ENCODE results near the gene TEF.
A peak's percentile ranks its signal among the peaks of the same experiment; 100 is the strongest.
"Not testable (repeated sequence)": the region's sequence is repeated elsewhere in the genome, so short reads cannot be mapped to it uniquely, and the experiment has no call there.

The TEF gene

DNA sequence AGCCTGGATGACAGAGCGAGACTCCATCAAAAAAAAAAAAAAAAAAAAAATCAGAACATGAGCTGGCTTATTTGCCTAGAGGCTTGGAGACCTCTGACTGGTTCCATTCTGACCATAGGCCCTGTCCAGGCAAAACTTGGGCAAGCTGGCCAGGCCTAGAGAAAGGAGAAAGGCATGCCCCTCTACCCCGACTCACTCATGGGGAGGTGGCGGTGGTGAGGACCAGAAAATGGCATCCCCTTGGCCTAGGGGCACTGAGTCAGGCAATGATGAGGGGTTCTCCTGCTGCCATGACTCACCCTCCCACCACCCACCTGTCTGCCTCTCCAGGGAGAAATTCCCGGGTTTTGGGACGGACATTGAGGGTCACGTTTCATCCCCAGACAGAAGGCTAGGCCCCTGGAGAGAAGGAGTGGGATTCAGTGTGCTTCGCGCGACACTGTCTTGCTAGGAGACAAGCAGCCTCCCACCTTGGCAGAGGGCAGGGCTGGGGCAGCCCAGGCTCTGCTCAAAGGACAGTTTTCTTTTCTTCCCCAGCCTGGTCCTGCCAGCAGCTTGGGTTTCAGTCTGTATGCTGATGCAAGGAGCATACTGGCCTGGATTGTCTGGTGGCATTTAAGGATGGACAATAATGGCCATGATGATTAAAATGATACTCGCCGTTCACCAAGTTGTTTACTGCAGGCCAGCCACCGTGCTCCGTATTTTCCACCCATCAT, 47.6 kb downstream of the TEF start:
- no peak overlapping the region for H3K4me2 ChIP-seq (ENCODE audit: insufficient read depth, low read length, poor library complexity, severe bottlenecking)
- H3K27me3 ChIP-seq (ENCODE audit: control insufficient read depth in 3 of 3, insufficient read depth in 3 of 3, low read depth in 1 of 3, low read length in 3 of 3): no peaks in the 10 kb centered on the region
- H3K18ac ChIP-seq (ENCODE audit: low read length): no peak overlapping the region

GRCh38 chr22:41429951-41430332, 48.2 kb downstream of the TEF start:
- Histone ChIP-seq H3K23ac (ENCODE audit: low read depth, low read length, poor library complexity) (no peak overlapping the region), H2BK15ac (ENCODE audit: low read length) (no peak overlapping the region), H3K18ac (ENCODE audit: low read length) (no peak overlapping the region), H3K4ac (ENCODE audit: low read length) (no peak overlapping the region), H3K4me3 (ENCODE audit: low read length in 2 of 2) (no peak overlapping the region), H3K27me3 (ENCODE audit: control insufficient read depth in 3 of 3, insufficient read depth in 3 of 3, low read depth in 1 of 3, low read length in 3 of 3) (no peaks in the 10 kb centered on the region), H2BK120ac (ENCODE audit: low read depth, low read length) (no peak overlapping the region), H2AFZ (ENCODE audit: low read length) (no peak overlapping the region), H3K27ac (replicated peaks; ENCODE audit: low read length) (no peak overlapping the region), H3K9me3 (replicated peaks in 1 of 2; ENCODE audit: control insufficient read depth in 2 of 2, insufficient read depth in 1 of 2, low read depth in 1 of 2, low read length in 2 of 2) (peaks cover 0 to 2% of the 10 kb centered on the region in 2 donors), H3K79me1 (ENCODE audit: low read depth, low read length) (peaks cover 6% of the 10 kb centered on the region), H3K14ac (ENCODE audit: low read length) (no peak overlapping the region), H2BK12ac (ENCODE audit: low read length) (no peak overlapping the region), H3K4me2 (ENCODE audit: insufficient read depth, low read length, poor library complexity, severe bottlenecking) (no peak overlapping the region), H3K36me3 (replicated peaks in 1 of 2; ENCODE audit: control insufficient read depth in 2 of 2, insufficient read depth in 2 of 2, low read length in 2 of 2) (peaks cover 14 to 52% of the 10 kb centered on the region in 2 donors), H3K9ac (ENCODE audit: low read depth, low read length, poor library complexity) (no peak overlapping the region), H2BK5ac (ENCODE audit: low read length) (no peak overlapping the region), H4K91ac (ENCODE audit: low read depth, low read length, poor library complexity) (no peak overlapping the region), H2AK5ac (ENCODE audit: low read depth, low read length) (no peak overlapping the region), H4K8ac (ENCODE audit: low read depth, low read length) (no peak overlapping the region), H3K4me1 (ENCODE audit: control insufficient read depth in 2 of 2, insufficient read depth in 1 of 2, low read depth in 1 of 2, low read length in 2 of 2) (peaks cover 0 to 2% of the 10 kb centered on the region in 2 donors)
- WGBS, 2 donors (ENCODE audit: extremely low coverage in 2 of 2, insufficient read length in 2 of 2, insufficient replicate concordance in 1 of 2): no CpG with 5 or more reads among the region's 8 CpGs
- no peak for DNase-seq (ENCODE audit: low spot score)

More for the DNA sequence above, 47.6 kb downstream of the TEF start:
- H2BK120ac ChIP-seq (ENCODE audit: low read depth, low read length): no peak overlapping the region
- no peak overlapping the region for H2AK5ac ChIP-seq (ENCODE audit: low read depth, low read length)
- no peak overlapping the region for H2AFZ ChIP-seq (ENCODE audit: low read length)
- H2BK12ac ChIP-seq (ENCODE audit: low read length): no peak overlapping the region
- no peak overlapping the region for H4K8ac ChIP-seq (ENCODE audit: low read depth, low read length)
- H3K4me3 ChIP-seq (ENCODE audit: low read length in 2 of 2): no peak overlapping the region
- H3K27ac ChIP-seq (replicated peaks; ENCODE audit: low read length): peak overlapping the region; percentile 19
- no peak overlapping the region for H2BK15ac ChIP-seq (ENCODE audit: low read length)
- H2BK5ac ChIP-seq (ENCODE audit: low read length): no peak overlapping the region
- H3K4ac ChIP-seq (ENCODE audit: low read length): no peak overlapping the region
- H4K91ac ChIP-seq (ENCODE audit: low read depth, low read length, poor library complexity): no peak overlapping the region
- no CpG with 5 or more reads among the region's 13 CpGs for WGBS, 2 donors (ENCODE audit: extremely low coverage in 2 of 2, insufficient read length in 2 of 2, insufficient replicate concordance in 1 of 2)
- peaks cover 11 to 46% of the 10 kb centered on the region in 2 donors for H3K36me3 ChIP-seq (replicated peaks in 1 of 2; ENCODE audit: control insufficient read depth in 2 of 2, insufficient read depth in 2 of 2, low read length in 2 of 2)
- H3K14ac ChIP-seq (ENCODE audit: low read length): no peak overlapping the region
- DNase-seq (ENCODE audit: low spot score): no peak
- peaks cover 0 to 2% of the 10 kb centered on the region in 2 donors for H3K4me1 ChIP-seq (ENCODE audit: control insufficient read depth in 2 of 2, insufficient read depth in 1 of 2, low read depth in 1 of 2, low read length in 2 of 2)
- H3K9me3 ChIP-seq (replicated peaks in 1 of 2; ENCODE audit: control insufficient read depth in 2 of 2, insufficient read depth in 1 of 2, low read depth in 1 of 2, low read length in 2 of 2): no peaks in the 10 kb centered on the region
- H3K9ac ChIP-seq (ENCODE audit: low read depth, low read length, poor library complexity): peak overlapping the region; percentile 57
- H3K79me1 ChIP-seq (ENCODE audit: low read depth, low read length): peaks cover 6% of the 10 kb centered on the region
- H3K23ac ChIP-seq (ENCODE audit: low read depth, low read length, poor library complexity): peak overlapping the region; percentile 61

DNA sequence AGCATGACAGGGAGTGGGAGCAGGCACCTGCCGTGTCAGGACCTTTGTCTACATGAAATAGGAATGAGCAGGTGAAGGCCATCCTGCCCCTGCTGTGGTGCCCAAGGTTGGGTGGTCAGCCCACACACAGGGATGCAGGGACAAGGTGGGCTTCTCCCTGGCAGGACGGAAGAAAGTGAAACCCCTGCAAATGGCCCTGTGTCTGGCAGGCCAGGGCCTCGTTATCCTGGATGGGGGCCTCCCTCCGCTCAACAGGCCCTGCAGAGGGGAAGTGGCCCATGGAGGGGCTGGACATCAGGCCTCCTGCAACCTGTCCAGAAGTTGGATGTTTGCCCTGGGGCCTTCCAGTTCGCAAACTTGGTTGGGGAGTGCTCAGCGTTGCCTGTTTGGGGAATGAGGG, 49.9 kb downstream of the TEF start:
- Histone ChIP-seq H3K23ac (ENCODE audit: low read depth, low read length, poor library complexity) (no peak overlapping the region), H3K4me2 (ENCODE audit: insufficient read depth, low read length, poor library complexity, severe bottlenecking) (no peak overlapping the region), H2AK5ac (ENCODE audit: low read depth, low read length) (no peak overlapping the region), H2BK15ac (ENCODE audit: low read length) (no peak overlapping the region), H3K27me3 (ENCODE audit: control insufficient read depth in 3 of 3, insufficient read depth in 3 of 3, low read depth in 1 of 3, low read length in 3 of 3) (no peaks in the 10 kb centered on the region), H2AFZ (ENCODE audit: low read length) (no peak overlapping the region), H3K36me3 (replicated peaks in 1 of 2; ENCODE audit: control insufficient read depth in 2 of 2, insufficient read depth in 2 of 2, low read length in 2 of 2) (peaks cover 25 to 60% of the 10 kb centered on the region in 2 donors), H3K14ac (ENCODE audit: low read length) (no peak overlapping the region), H2BK12ac (ENCODE audit: low read length) (no peak overlapping the region), H3K79me1 (ENCODE audit: low read depth, low read length) (peaks cover 14% of the 10 kb centered on the region), H3K4ac (ENCODE audit: low read length) (no peak overlapping the region), H3K4me3 (ENCODE audit: low read length in 2 of 2) (no peak overlapping the region), H2BK120ac (ENCODE audit: low read depth, low read length) (no peak overlapping the region), H3K9ac (ENCODE audit: low read depth, low read length, poor library complexity) (peak overlapping the region; percentile 40), H3K4me1 (ENCODE audit: control insufficient read depth in 2 of 2, insufficient read depth in 1 of 2, low read depth in 1 of 2, low read length in 2 of 2) (peaks cover 0 to 2% of the 10 kb centered on the region in 2 donors), H2BK5ac (ENCODE audit: low read length) (peak overlapping the region; percentile 48), H3K27ac (replicated peaks; ENCODE audit: low read length) (no peak overlapping the region), H4K8ac (ENCODE audit: low read depth, low read length) (peak overlapping the region; percentile 10), H4K91ac (ENCODE audit: low read depth, low read length, poor library complexity) (no peak overlapping the region), H3K9me3 (replicated peaks in 1 of 2; ENCODE audit: control insufficient read depth in 2 of 2, insufficient read depth in 1 of 2, low read depth in 1 of 2, low read length in 2 of 2) (peaks cover 0 to 2% of the 10 kb centered on the region in 2 donors), H3K18ac (ENCODE audit: low read length) (peak overlapping the region; percentile 63)
- DNase-seq (ENCODE audit: low spot score): no peak
- WGBS, 2 donors (ENCODE audit: extremely low coverage in 2 of 2, insufficient read length in 2 of 2, insufficient replicate concordance in 1 of 2): no CpG with 5 or more reads among the region's 6 CpGs

DNA sequence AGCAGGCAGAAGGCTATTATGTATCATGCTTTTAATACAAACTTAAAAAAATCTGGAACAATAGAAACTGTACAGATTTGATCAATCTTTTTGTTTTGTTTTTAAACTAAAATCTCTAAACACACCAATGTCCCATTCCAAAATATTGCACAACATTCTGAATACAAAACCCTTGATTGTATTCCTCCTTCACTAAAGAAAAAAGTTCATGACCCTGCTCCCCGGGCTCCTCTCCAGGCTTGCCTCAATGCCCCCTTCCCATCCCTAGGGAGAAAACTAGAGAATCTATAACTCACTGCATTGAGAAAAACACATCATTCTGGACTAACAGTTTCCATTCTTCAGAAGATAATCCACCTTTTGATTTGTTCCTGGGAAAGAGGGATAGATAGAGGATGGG, 51.7 kb downstream of the TEF start:
- H2BK120ac ChIP-seq (ENCODE audit: low read depth, low read length); H3K14ac ChIP-seq (ENCODE audit: low read length); H3K27me3 ChIP-seq (ENCODE audit: control insufficient read depth in 3 of 3, insufficient read depth in 3 of 3, low read depth in 1 of 3, low read length in 3 of 3): not testable (repeated sequence)

More for the DNA sequence above, 51.7 kb downstream of the TEF start:
- H2AFZ ChIP-seq (ENCODE audit: low read length); H2BK15ac ChIP-seq (ENCODE audit: low read length); H3K23ac ChIP-seq (ENCODE audit: low read depth, low read length, poor library complexity); H4K8ac ChIP-seq (ENCODE audit: low read depth, low read length); H4K91ac ChIP-seq (ENCODE audit: low read depth, low read length, poor library complexity); H3K27ac ChIP-seq (replicated peaks; ENCODE audit: low read length); H2BK5ac ChIP-seq (ENCODE audit: low read length); H3K4me1 ChIP-seq (ENCODE audit: control insufficient read depth in 2 of 2, insufficient read depth in 1 of 2, low read depth in 1 of 2, low read length in 2 of 2); H3K4me3 ChIP-seq (ENCODE audit: low read length in 2 of 2); H3K4me2 ChIP-seq (ENCODE audit: insufficient read depth, low read length, poor library complexity, severe bottlenecking); H3K18ac ChIP-seq (ENCODE audit: low read length); H3K4ac ChIP-seq (ENCODE audit: low read length); H3K9ac ChIP-seq (ENCODE audit: low read depth, low read length, poor library complexity); DNase-seq (ENCODE audit: low spot score); H2BK12ac ChIP-seq (ENCODE audit: low read length); H2AK5ac ChIP-seq (ENCODE audit: low read depth, low read length); H3K9me3 ChIP-seq (replicated peaks in 1 of 2; ENCODE audit: control insufficient read depth in 2 of 2, insufficient read depth in 1 of 2, low read depth in 1 of 2, low read length in 2 of 2): not testable (repeated sequence)
- Histone ChIP-seq H3K79me1 (ENCODE audit: low read depth, low read length) (peaks cover 19% of the 10 kb centered on the region), H3K36me3 (replicated peaks in 1 of 2; ENCODE audit: control insufficient read depth in 2 of 2, insufficient read depth in 2 of 2, low read length in 2 of 2) (peaks cover 32 to 72% of the 10 kb centered on the region in 2 donors)
- no CpG with 5 or more reads among the region's 1 CpG for WGBS, 2 donors (ENCODE audit: extremely low coverage in 2 of 2, insufficient read length in 2 of 2, insufficient replicate concordance in 1 of 2)

All from neuronal stem cell (in vitro differentiated cells).